ENCODE data around the gene SLF2. TPM values are rescaled to one million over a fixed set of nuclear protein-coding genes. Genes with fewer than 3 reads are reported as not detected.
"Not testable (repeated sequence)": the region's sequence is repeated elsewhere in the genome, so short reads cannot be mapped to it uniquely, and the experiment has no call there.

SLF2 gene
- total RNA-seq, 4 donors from 2014 or later: 8.3 to 23.3 (median 14.9) TPM

DNA sequence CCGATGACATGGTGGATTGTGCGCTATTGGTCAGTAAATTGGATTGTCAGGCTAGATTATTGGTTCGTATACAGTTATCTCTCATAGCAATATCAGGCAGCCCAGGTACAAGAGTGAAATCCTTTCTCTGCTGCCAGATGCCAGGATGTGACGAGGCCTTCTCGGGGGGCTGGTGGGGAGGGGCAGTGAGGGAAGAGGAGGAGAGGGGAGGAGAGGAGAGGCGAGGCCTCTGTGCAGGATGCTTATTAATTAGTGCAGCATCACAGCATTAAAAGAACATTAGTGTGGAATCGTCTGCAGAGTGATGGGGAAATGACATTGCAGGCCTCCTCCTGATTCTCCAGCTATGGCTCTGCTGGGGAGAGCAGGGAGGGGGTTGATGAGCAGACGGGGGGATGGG, 30.5 kb upstream of the SLF2 start:
- no peak for DNase-seq (ENCODE audit: low spot score in 2 of 2)
- intact Hi-C loops (cut with DNase I; ENCODE audit: low total_unique reads): no loop called here
- WGBS, 2 donors: 62 to 67% methylated on average over 8 of the region's 8 CpGs
- no peak overlapping the region for H3K4me3 ChIP-seq (ENCODE audit: low read depth, poor library complexity, severe bottlenecking)
- TF ChIP-seq, protein P1, sequence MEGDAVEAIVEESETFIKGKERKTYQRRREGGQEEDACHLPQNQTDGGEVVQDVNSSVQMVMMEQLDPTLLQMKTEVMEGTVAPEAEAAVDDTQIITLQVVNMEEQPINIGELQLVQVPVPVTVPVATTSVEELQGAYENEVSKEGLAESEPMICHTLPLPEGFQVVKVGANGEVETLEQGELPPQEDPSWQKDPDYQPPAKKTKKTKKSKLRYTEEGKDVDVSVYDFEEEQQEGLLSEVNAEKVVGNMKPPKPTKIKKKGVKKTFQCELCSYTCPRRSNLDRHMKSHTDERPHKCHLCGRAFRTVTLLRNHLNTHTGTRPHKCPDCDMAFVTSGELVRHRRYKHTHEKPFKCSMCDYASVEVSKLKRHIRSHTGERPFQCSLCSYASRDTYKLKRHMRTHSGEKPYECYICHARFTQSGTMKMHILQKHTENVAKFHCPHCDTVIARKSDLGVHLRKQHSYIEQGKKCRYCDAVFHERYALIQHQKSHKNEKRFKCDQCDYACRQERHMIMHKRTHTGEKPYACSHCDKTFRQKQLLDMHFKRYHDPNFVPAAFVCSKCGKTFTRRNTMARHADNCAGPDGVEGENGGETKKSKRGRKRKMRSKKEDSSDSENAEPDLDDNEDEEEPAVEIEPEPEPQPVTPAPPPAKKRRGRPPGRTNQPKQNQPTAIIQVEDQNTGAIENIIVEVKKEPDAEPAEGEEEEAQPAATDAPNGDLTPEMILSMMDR (IDR thresholded peaks at IDR 0.05): no peak
- no peak for TF ChIP-seq POLR2A (IDR thresholded peaks at IDR 0.05)

DNA sequence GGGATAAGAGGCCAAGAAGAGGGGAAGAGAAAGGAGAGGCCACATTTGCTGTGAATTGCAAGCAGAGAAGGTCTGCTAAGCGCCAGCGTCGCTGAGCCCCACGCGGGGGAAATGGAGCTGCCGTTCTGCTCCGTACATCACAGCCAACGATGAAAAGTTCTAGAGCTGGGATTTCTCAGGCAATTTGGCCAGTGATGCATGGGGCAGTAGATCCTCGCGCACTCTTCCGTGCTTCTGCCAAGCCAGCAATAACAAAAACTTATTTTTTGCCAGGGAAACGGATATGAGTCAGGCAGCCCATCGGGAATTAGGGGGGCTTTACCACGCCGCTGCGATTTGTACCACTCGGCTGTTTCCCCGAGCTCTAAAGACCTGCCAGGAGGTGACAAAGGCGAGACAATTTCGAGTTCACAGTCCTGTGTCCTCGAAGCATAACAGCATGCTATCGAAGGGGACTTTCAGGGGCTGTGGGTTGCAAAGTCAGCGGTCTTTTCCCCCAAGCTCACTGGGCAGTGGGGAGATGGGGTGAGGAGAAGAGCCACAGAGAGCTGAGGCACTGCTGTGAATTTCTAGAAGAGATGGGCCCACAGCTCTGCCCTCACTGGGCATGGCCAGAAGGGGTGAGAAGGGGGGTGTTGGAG, 30.0 kb upstream of the SLF2 start:
- intact Hi-C loops (cut with DNase I; ENCODE audit: low total_unique reads): no loop called here
- H3K4me3 ChIP-seq (ENCODE audit: low read depth, poor library complexity, severe bottlenecking): no peak overlapping the region
- WGBS, 2 donors: 61 to 67% methylated on average over 23 of the region's 23 CpGs
- no peak for TF ChIP-seq POLR2A (IDR thresholded peaks at IDR 0.05)
- TF ChIP-seq, protein P1 (IDR thresholded peaks at IDR 0.05): no peak
- DNase-seq (ENCODE audit: low spot score in 2 of 2): no peak

DNA sequence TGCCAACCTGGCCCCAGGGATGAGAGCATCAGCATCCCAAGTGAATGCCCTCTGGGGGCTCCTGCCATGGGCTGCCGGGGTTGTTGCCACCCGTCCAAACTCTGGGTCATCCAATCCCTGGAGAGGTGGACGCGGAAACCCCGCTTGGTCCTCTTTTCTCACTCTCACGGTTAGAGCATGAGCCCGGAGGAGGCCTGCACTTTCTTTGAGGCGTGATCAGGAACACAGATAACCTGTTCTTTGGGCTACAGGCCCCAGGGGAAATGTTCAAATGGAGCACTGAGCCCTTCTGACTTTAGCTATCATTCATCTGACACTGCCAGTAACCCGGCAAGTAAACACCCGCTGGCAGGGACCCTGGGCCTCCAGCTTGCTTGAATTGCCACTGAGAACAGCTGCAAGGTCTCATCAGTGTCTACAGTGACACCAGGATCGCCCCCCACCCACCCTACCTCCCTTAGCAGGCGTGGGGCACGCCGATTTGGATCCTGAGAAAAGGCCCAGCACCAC, 29.4 kb upstream of the SLF2 start:
- DNase-seq (ENCODE audit: low spot score in 2 of 2): no peak
- intact Hi-C loops (cut with DNase I; ENCODE audit: low total_unique reads): no loop called here
- H3K4me3 ChIP-seq (ENCODE audit: low read depth, poor library complexity, severe bottlenecking): no peak overlapping the region
- no peak for TF ChIP-seq POLR2A (IDR thresholded peaks at IDR 0.05)
- TF ChIP-seq, protein P1 (IDR thresholded peaks at IDR 0.05): no peak
- 66 to 70% methylated on average over 14 of the region's 14 CpGs for WGBS, 2 donors

DNA sequence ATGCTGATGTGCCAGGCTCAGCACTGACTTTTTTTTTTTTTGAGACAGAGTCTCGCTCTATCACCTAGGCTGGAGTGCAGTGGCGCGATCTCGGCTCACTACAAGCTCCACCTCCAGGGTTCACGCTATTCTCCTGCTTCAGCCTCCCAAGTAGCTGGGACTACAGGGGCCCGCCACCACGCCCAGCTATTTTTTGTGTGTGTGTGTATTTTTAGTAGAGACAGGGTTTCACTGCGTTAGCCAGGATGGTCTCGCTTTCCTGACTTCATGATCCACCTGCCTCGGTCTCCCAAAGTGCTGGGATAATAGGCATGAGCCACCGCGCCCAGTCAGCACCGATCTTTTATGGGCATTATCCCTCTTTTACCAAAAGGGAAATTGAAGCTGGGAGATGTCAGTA, 27.2 kb upstream of the SLF2 start:
- WGBS, 2 donors: 94 to 98% methylated on average over 13 of the region's 13 CpGs
- intact Hi-C loops (cut with DNase I; ENCODE audit: low total_unique reads); H3K4me3 ChIP-seq (ENCODE audit: low read depth, poor library complexity, severe bottlenecking): not testable (repeated sequence)
- DNase-seq (ENCODE audit: low spot score in 2 of 2): peak in 1 of 2 donors; percentile 60

DNA sequence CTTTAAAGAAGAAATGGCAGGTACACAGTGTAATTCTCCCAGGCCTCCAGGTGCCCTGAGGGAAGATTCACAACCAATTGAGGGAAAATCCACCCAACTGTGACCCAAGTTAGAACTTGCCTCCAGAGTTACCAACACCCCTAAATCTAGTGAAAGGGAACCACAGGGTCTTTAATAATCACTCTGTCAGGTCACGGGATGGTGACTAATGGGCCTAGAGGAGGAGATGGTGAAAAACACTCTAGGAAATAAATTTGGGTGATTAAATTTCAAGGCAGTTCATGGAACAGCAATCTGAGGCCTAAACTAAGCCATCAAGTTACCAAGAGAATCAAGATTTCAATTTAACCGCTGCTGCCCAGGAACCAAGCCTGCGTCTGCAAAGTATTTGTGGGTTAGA, 26.7 kb upstream of the SLF2 start:
- intact Hi-C loops (cut with DNase I; ENCODE audit: low total_unique reads): no loop called here
- peak in 1 of 2 donors; percentile 42 for DNase-seq (ENCODE audit: low spot score in 2 of 2)
- TF ChIP-seq, protein P1 (IDR thresholded peaks at IDR 0.05): no peak
- H3K4me3 ChIP-seq (ENCODE audit: low read depth, poor library complexity, severe bottlenecking): no peak overlapping the region
- WGBS, 2 donors: 92 to 98% methylated on average over 3 of the region's 3 CpGs

DNA sequence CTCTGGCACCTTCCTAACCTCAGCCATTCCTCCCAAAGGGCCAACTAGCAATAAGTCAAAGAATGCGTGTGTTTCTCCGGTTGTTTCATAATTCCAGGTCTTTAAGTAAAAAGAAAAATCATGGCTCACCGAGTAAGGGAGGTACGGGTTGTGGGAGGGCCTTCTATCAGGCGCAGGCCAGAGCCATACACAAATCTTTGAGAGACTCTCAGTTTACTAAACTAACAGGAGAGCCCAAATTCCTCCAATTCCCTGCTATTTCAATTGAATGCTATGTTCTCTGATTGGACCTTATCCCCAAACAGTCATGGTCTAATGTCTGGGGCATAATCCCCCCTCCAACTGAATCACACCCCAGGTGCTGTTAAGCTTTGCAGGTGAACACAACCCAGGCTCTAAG, 26.2 kb upstream of the SLF2 start:
- H3K4me3 ChIP-seq (ENCODE audit: low read depth, poor library complexity, severe bottlenecking): no peak overlapping the region
- no peak for TF ChIP-seq POLR2A (IDR thresholded peaks at IDR 0.05)
- TF ChIP-seq, protein P1 (IDR thresholded peaks at IDR 0.05): no peak
- 94 to 95% methylated on average over 5 of the region's 5 CpGs for WGBS, 2 donors
- DNase-seq (ENCODE audit: low spot score in 2 of 2): peak in 1 of 2 donors; percentile 17
- intact Hi-C loops (cut with DNase I; ENCODE audit: low total_unique reads): no loop called here

All from lower leg skin (tissue), 4 donors.